Measurements from ENCODE around the gene CD247.

Gene CD247

DNA sequence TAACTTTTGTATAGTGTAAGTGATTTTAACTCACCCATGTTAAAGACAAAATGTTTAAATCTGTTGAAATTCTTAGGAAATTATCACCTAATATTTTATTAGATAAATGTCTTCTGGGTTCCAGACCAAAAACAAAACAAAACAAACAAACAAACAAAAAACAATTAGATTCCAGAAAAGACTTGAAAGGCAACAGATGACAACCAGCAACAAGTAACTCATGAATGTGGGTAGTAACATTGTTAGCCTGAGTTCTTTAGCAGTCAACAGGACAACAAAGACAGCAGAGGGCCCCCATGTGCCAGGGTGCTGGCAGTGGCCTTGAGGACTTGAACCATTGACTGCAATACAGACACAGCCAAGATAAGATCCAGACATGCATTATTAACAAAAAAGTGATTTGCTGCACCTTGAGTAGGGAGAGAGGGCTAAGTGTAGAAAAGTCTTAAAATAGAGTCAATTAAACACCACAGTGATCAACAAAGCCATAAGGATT lies 2.4 kb upstream of the CD247 start:
- no peak overlapping the region for H2AFZ ChIP-seq (ENCODE audit: low read depth, low read length)
- H3K14ac ChIP-seq (ENCODE audit: low read length in 2 of 2) = no peak overlapping the region
- no peaks in the 10 kb centered on the region for H3K36me3 ChIP-seq (ENCODE audit: control insufficient read depth in 1 of 2, insufficient read depth in 2 of 2, low read depth in 1 of 2, low read length in 2 of 2)
- H4K8ac ChIP-seq (ENCODE audit: low read length) = no peak overlapping the region
- no peak overlapping the region for H3K23ac ChIP-seq (ENCODE audit: low read length in 2 of 2)
- no peak overlapping the region for H3K27ac ChIP-seq (ENCODE audit: low read length, poor library complexity, severe bottlenecking)
- no peaks in the 10 kb centered on the region for H3K4me1 ChIP-seq (ENCODE audit: control insufficient read depth, insufficient read depth, low read depth, low read length)
- no peak overlapping the region for H3K4ac ChIP-seq (ENCODE audit: low read depth in 1 of 2, low read length in 2 of 2)
- no peaks in the 10 kb centered on the region for H3K79me1 ChIP-seq (replicated peaks; ENCODE audit: low read length, poor library complexity, severe bottlenecking)
- H3K4me2 ChIP-seq (ENCODE audit: low read length, poor library complexity, severe bottlenecking) = no peak overlapping the region
- H2BK5ac ChIP-seq (ENCODE audit: low read depth, low read length, poor library complexity, severe bottlenecking) = no peak overlapping the region
- no peak overlapping the region for H2BK12ac ChIP-seq (ENCODE audit: low read length in 2 of 2)
- no peak overlapping the region for H2AK5ac ChIP-seq (ENCODE audit: low read length, severe bottlenecking)
- H3K4me3 ChIP-seq (ENCODE audit: insufficient read depth in 1 of 2, low read depth in 1 of 2, low read length in 2 of 2) = no peak overlapping the region
- H3K18ac ChIP-seq (ENCODE audit: low read depth in 1 of 2, low read length in 2 of 2) = no peak overlapping the region
- H4K91ac ChIP-seq (ENCODE audit: low read length) = no peak overlapping the region
- H3K9ac ChIP-seq (ENCODE audit: low read length) = no peak overlapping the region
- H2BK15ac ChIP-seq (ENCODE audit: low read depth, poor library complexity, severe bottlenecking) = no peak overlapping the region
- no peaks in the 10 kb centered on the region for H3K9me3 ChIP-seq (ENCODE audit: control insufficient read depth, low read length)
- H3K27me3 ChIP-seq (ENCODE audit: control insufficient read depth in 1 of 2, insufficient read depth in 1 of 2, low read length in 2 of 2) = peaks cover 13 to 31% of the 10 kb centered on the region in 2 experiments
- DNase-seq = no peak
- H2BK120ac ChIP-seq (ENCODE audit: low read depth, low read length) = no peak overlapping the region

GRCh38 chr1:167517535-167518330 lies 596 bp downstream of the CD247 start:
- Histone ChIP-seq H2AK5ac (ENCODE audit: low read length, severe bottlenecking) (no peak overlapping the region), H2BK5ac (ENCODE audit: low read depth, low read length, poor library complexity, severe bottlenecking) (no peak overlapping the region), H3K14ac (ENCODE audit: low read length in 2 of 2) (no peak overlapping the region), H3K4me3 (ENCODE audit: insufficient read depth in 1 of 2, low read depth in 1 of 2, low read length in 2 of 2) (no peak overlapping the region), H3K9me3 (ENCODE audit: control insufficient read depth, low read length) (no peaks in the 10 kb centered on the region), H2BK12ac (ENCODE audit: low read length in 2 of 2) (no peak overlapping the region), H4K8ac (ENCODE audit: low read length) (no peak overlapping the region), H3K4me1 (ENCODE audit: control insufficient read depth, insufficient read depth, low read depth, low read length) (no peaks in the 10 kb centered on the region), H3K27me3 (ENCODE audit: control insufficient read depth in 1 of 2, insufficient read depth in 1 of 2, low read length in 2 of 2) (peaks cover 9 to 20% of the 10 kb centered on the region in 2 experiments), H2BK120ac (ENCODE audit: low read depth, low read length) (no peak overlapping the region), H3K27ac (ENCODE audit: low read length, poor library complexity, severe bottlenecking) (no peak overlapping the region), H3K23ac (ENCODE audit: low read length in 2 of 2) (no peak overlapping the region), H4K91ac (ENCODE audit: low read length) (no peak overlapping the region), H3K9ac (ENCODE audit: low read length) (no peak overlapping the region), H3K4ac (ENCODE audit: low read depth in 1 of 2, low read length in 2 of 2) (no peak overlapping the region), H2BK15ac (ENCODE audit: low read depth, poor library complexity, severe bottlenecking) (no peak overlapping the region), H3K79me1 (replicated peaks; ENCODE audit: low read length, poor library complexity, severe bottlenecking) (no peaks in the 10 kb centered on the region), H3K36me3 (ENCODE audit: control insufficient read depth in 1 of 2, insufficient read depth in 2 of 2, low read depth in 1 of 2, low read length in 2 of 2) (no peaks in the 10 kb centered on the region), H3K4me2 (ENCODE audit: low read length, poor library complexity, severe bottlenecking) (no peak overlapping the region), H2AFZ (ENCODE audit: low read depth, low read length) (no peak overlapping the region), H3K18ac (ENCODE audit: low read depth in 1 of 2, low read length in 2 of 2) (no peak overlapping the region)
- 90% methylated on average over 27 of the region's 30 CpGs for WGBS
- no peak for DNase-seq

GRCh38 chr1:167516404-167517388 lies 1.6 kb downstream of the CD247 start:
- H2BK5ac ChIP-seq (ENCODE audit: low read depth, low read length, poor library complexity, severe bottlenecking) = no peak overlapping the region
- H2AFZ ChIP-seq (ENCODE audit: low read depth, low read length) = no peak overlapping the region
- H3K36me3 ChIP-seq (ENCODE audit: control insufficient read depth in 1 of 2, insufficient read depth in 2 of 2, low read depth in 1 of 2, low read length in 2 of 2) = no peaks in the 10 kb centered on the region
- H3K79me1 ChIP-seq (replicated peaks; ENCODE audit: low read length, poor library complexity, severe bottlenecking) = no peaks in the 10 kb centered on the region
- no peak for DNase-seq
- no peak overlapping the region for H3K4ac ChIP-seq (ENCODE audit: low read depth in 1 of 2, low read length in 2 of 2)
- H3K27me3 ChIP-seq (ENCODE audit: control insufficient read depth in 1 of 2, insufficient read depth in 1 of 2, low read length in 2 of 2) = peaks cover 20 to 24% of the 10 kb centered on the region in 2 experiments
- no peak overlapping the region for H3K4me2 ChIP-seq (ENCODE audit: low read length, poor library complexity, severe bottlenecking)
- WGBS = 88% methylated on average over 14 of the region's 19 CpGs
- H3K23ac ChIP-seq (ENCODE audit: low read length in 2 of 2) = peak overlapping the region in 1 of 2 experiments; percentile 59
- no peak overlapping the region for H3K14ac ChIP-seq (ENCODE audit: low read length in 2 of 2)
- no peak overlapping the region for H4K91ac ChIP-seq (ENCODE audit: low read length)
- H3K27ac ChIP-seq (ENCODE audit: low read length, poor library complexity, severe bottlenecking) = no peak overlapping the region
- H3K9me3 ChIP-seq (ENCODE audit: control insufficient read depth, low read length) = no peaks in the 10 kb centered on the region
- H2BK120ac ChIP-seq (ENCODE audit: low read depth, low read length) = no peak overlapping the region
- H3K4me1 ChIP-seq (ENCODE audit: control insufficient read depth, insufficient read depth, low read depth, low read length) = no peaks in the 10 kb centered on the region
- no peak overlapping the region for H4K8ac ChIP-seq (ENCODE audit: low read length)
- H2BK12ac ChIP-seq (ENCODE audit: low read length in 2 of 2) = no peak overlapping the region
- no peak overlapping the region for H2AK5ac ChIP-seq (ENCODE audit: low read length, severe bottlenecking)
- no peak overlapping the region for H2BK15ac ChIP-seq (ENCODE audit: low read depth, poor library complexity, severe bottlenecking)
- H3K9ac ChIP-seq (ENCODE audit: low read length) = no peak overlapping the region
- no peak overlapping the region for H3K4me3 ChIP-seq (ENCODE audit: insufficient read depth in 1 of 2, low read depth in 1 of 2, low read length in 2 of 2)
- no peak overlapping the region for H3K18ac ChIP-seq (ENCODE audit: low read depth in 1 of 2, low read length in 2 of 2)

- H4K91ac ChIP-seq (ENCODE audit: low read length) = no peak overlapping the region
- H3K4ac ChIP-seq (ENCODE audit: low read depth in 1 of 2, low read length in 2 of 2) = no peak overlapping the region
- H3K4me1 ChIP-seq (ENCODE audit: control insufficient read depth, insufficient read depth, low read depth, low read length) = no peaks in the 10 kb centered on the region
- H3K14ac ChIP-seq (ENCODE audit: low read length in 2 of 2) = no peak overlapping the region
- no peak overlapping the region for H3K18ac ChIP-seq (ENCODE audit: low read depth in 1 of 2, low read length in 2 of 2)
- H2BK12ac ChIP-seq (ENCODE audit: low read length in 2 of 2) = no peak overlapping the region
- peaks cover 24 to 27% of the 10 kb centered on the region in 2 experiments for H3K27me3 ChIP-seq (ENCODE audit: control insufficient read depth in 1 of 2, insufficient read depth in 1 of 2, low read length in 2 of 2)
- H3K79me1 ChIP-seq (replicated peaks; ENCODE audit: low read length, poor library complexity, severe bottlenecking) = no peaks in the 10 kb centered on the region
- WGBS = 84% methylated on average over 4 of the region's 4 CpGs
- H2AFZ ChIP-seq (ENCODE audit: low read depth, low read length) = no peak overlapping the region
- H3K23ac ChIP-seq (ENCODE audit: low read length in 2 of 2) = peak overlapping the region in 1 of 2 experiments; percentile 9
- no peaks in the 10 kb centered on the region for H3K36me3 ChIP-seq (ENCODE audit: control insufficient read depth in 1 of 2, insufficient read depth in 2 of 2, low read depth in 1 of 2, low read length in 2 of 2)
- no peak overlapping the region for H3K27ac ChIP-seq (ENCODE audit: low read length, poor library complexity, severe bottlenecking)
- H2BK5ac ChIP-seq (ENCODE audit: low read depth, low read length, poor library complexity, severe bottlenecking) = no peak overlapping the region
- no peak overlapping the region for H3K9ac ChIP-seq (ENCODE audit: low read length)
- H2AK5ac ChIP-seq (ENCODE audit: low read length, severe bottlenecking) = no peak overlapping the region
- no peaks in the 10 kb centered on the region for H3K9me3 ChIP-seq (ENCODE audit: control insufficient read depth, low read length)
- H3K4me3 ChIP-seq (ENCODE audit: insufficient read depth in 1 of 2, low read depth in 1 of 2, low read length in 2 of 2) = no peak overlapping the region
- no peak overlapping the region for H2BK15ac ChIP-seq (ENCODE audit: low read depth, poor library complexity, severe bottlenecking)
- no peak overlapping the region for H3K4me2 ChIP-seq (ENCODE audit: low read length, poor library complexity, severe bottlenecking)
- no peak for DNase-seq
- H2BK120ac ChIP-seq (ENCODE audit: low read depth, low read length) = no peak overlapping the region
- no peak overlapping the region for H4K8ac ChIP-seq (ENCODE audit: low read length)
Measured at GRCh38 chr1:167515893-167516321, 2.4 kb downstream of the CD247 start.
